Right kidney (tissue), 1 donor: ENCODE data around the gene ZNF24.

ENCODE experiments used
- DNase-seq: peaks from one replicate; pipeline ENCODE4 v3.0.0-alpha.2; 2016

The ZNF24 gene

DNA sequence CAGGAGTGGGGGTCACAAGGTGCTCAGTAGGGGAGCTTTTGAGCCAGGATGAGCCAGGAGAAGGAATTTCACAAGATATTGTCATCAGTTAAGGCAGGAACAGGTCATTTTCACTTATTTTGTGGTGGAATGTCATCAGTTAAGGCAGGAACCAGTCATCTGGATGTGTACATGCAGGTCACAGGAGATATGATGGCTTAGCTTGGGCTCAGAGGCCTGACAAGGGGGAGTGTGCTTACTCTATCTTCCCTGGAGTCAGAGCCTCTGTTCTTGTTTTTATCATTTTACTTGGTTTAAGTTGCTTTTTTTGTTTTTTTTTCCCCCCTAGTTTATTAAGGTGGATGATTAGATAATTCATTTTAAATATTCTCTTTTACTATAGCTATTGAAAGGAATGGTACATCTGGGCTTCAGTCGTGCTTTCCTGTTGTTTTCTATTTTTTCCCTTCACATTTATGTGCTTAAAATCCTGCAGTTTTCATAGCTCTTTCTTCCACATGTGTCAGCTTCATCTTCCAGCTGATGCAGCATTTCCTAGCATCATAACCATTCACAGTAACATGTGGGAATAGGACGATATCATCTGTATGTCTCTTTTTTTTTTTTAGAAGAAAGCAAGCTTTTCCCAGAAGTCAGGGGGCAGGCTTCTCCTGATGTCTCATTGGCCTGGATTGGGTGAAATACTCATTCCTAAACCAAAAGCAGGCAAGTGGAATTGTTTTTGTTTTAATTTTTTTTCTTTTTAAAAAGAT is 17.5 kb upstream of the ZNF24 start:
- DNase-seq = no peak

DNA sequence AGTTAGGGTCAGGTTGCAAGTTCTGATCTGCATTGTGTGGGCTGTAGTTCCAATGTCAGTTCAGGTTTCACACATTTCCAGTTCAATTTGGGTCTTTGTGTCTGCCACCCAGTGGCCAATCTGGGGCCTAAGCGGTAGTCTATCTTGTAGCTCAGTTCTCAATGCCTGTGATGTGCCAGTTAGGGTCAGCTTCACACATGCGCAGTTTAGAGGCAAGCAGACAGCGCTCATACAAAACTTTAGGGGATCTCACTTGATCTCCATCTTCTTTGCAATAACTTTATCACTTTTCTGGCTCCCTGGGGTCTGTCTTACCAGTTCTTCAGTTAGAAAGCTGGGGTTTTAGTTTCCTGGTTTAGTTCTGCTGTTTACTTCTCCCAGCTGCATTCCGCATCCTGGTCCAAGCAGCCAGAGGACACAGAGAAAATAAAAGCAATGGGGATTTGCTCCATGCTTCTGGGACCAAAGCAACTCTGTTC is 11.0 kb upstream of the ZNF24 start:
- peak; percentile 59 for DNase-seq

DNA sequence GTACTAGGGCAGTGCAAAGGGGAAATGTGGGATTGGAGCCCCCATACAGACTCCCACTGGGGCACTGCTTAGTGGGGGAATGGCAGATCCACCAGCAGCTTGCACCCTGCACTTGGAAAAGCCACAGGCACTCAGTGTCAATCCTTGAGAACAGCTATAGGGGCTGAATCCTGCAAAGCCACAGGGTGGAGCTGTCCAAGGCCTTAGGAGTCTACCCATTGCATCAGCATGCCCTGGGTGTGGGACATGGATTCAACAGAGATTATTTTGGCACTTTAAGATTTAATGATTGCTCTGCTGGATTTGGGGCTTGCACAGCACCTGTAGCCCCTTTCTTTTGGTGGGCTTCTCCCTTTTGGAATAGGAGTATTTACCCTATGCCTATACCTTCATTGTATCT is 8.6 kb upstream of the ZNF24 start:
- no peak for DNase-seq

DNA sequence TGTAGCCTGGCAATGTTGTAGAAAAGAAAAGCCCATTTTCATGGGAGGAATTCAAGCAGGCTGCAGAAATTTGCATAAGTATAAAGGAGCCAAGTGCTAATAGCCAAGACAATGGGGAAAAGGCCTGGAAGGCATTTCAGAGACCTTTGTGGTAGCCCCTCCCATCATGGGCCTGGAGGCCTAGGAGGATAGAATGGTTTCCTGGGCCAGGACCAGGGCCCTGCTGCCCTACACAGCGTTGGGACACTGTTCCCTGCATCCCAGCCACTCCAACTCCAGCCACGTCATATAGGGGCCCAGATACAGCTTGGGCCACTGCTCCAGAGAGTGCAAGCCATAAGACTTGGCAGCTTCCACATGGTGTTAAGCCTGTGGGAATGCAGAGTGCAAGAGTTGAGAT is 8.1 kb upstream of the ZNF24 start:
- DNase-seq = no peak

DNA sequence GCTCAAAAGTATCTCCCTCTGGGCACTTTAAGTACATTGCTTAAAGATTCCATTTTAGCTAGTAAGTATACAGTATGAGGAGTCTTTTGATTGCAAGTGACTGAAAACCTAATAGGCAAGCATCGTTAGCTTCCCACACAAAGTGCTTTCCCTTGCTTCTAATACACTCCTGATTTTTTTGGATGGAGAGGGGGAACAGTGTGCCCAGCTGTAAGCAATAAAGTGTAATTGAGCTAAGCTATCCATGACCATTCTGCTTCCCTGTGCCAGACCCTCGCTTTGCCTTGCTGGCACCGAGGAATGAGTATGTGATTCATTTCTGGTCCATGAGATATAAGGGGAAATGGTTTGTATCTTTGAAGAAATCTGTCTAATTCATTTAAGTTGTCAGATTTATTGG is 3.8 kb upstream of the ZNF24 start:
- no peak for DNase-seq

DNA sequence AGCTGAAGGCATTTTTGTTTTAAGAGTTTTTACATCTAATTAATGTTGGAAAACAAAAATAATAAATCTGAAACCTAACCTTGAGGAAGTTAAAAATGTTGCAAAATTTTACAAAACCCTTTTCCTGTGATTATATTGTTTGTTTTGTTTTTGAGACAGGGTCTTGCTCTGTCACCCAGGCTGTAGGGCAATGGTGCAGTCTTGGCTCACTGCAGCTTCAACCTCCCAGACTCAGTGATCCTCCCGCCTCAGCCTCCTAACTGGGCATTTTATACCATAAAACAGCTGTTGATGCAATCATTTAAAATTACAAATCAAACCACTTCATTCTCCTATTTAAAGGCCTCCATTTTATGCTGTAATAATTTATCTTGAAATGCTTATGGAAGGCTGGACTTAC is 1.7 kb upstream of the ZNF24 start:
- DNase-seq = no peak

DNA sequence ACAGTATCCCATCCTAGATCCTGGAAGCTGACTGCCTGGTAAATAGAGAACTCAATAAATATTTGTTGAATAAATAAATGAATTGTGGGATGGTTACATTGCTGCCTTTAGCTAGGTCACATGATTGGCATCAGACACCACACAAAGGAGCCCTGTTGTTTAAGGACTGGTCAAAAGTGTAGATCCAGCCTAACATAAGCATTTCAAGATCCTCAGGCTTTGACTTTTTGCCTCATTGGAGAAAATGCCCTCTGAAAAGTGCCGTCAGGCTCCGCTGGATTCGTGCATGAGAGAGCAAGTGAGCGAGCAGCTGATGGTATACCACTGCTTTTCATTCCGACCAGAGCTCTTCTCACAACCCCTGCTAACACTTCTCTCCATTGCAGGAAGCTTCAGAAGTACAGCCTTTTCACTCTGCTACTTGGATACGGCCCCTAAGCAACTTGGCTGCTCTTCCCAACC is 1.3 kb upstream of the ZNF24 start:
- peak; percentile 56 for DNase-seq

DNA sequence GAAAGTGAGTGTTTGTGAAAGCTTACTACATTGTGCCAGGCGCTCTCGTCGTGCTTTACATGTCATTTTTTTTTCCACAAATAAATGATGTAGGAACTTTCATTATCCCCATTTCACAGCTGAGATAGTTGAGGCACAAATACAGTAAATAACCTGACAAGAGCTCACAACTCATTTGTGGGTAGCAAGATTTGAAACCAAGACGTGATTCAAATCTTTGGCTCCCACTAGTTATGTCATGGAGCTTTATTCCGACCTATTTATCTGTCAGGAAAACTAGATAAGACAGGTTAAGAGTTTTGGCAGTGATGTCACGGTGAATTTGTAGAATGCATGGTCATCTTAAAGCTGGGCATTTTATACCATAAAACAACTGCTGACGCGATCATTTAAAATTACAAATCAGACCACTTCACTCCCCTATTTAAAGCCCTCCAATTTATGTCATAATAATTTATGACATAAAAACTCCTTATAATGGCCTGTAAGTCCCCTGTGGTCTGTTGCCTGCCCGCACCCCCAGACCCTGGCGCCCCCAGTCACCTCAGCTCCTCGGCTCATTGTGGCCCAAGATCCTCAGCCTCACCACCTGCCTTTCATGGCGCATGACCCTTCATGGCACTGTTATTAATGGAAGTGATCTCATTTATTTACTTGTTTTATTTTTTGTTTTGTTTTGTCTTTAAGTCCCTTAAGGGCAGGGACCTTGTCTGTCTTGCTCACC is 678 bp upstream of the ZNF24 start:
- no peak for DNase-seq

DNA sequence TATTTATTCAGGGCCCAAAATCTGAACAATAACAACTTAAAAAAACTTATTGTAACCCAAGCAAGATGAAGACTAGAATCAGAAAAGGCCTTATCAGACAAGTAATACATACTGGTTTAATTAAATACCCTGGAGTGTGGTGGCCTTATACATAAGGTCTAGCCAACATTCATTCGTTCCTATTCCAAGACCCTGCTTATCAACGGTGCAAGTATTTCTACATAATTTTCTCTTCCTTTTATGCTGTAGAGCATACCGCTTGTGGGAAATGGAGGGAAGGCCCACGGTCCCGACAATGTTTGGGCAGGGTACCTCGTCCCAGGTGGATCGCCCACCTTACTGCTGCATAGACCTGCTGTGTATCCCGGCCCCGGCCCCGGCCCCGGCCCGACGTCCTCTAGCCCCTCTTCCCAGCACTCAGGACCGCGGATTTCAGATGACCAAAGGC is 708 bp downstream of the ZNF24 start:
- DNase-seq = no peak

DNA sequence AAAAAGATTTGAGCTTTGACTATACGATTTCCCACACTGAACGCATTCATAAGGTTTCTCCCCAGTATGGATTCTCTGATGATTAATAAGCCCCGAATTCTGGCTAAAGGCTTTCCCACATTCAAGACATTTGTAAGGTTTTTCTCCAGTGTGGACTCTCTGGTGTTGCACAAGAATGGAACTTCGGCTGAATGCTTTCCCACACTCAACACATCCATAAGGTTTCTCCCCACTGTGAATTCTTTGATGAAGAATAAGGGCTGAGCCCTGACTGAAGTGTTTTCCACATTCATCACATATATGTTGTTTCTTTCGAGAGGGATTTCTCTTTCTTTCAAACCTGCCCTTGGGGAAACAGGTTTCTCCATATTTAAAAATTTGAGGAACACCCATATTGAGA is 6.9 kb downstream of the ZNF24 start:
- no peak for DNase-seq

DNA sequence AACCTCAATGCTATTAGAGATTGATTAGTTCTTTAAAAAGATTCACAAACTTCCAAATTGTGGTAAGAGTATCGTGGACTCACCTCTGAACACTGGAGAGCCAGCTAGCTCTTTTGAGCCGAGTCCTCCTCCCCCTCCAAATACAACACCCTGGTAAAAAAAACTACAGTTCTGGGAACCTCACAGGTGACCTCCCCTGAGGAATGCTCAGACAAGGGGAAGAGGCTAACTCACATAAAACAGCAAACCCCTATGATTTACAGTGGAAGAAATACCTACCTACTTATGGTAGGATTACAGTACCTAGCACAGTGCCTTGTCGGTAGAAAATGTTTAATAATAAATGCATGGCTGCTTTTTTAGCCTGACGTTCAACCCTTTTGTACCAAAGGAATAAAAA is 8.4 kb downstream of the ZNF24 start:
- DNase-seq = no peak

DNA sequence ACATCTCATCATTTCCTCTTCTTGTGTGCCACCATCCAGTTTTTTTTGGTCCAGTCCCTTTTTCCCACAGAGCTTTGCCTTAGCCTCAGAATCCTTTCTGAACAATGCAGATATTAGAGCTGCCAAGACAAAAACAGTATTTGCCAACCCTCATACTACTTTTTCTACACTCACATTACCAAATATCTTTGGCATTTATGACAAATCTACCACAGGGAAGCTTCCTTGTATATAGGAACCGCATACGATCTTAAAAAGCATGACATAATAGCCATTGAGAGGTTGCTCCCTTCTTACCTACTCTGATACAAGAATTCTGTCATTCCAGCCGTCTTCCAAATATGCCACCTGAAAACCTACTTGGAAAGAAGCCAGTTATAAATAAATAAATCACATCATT is 9.4 kb downstream of the ZNF24 start:
- DNase-seq = no peak

DNA sequence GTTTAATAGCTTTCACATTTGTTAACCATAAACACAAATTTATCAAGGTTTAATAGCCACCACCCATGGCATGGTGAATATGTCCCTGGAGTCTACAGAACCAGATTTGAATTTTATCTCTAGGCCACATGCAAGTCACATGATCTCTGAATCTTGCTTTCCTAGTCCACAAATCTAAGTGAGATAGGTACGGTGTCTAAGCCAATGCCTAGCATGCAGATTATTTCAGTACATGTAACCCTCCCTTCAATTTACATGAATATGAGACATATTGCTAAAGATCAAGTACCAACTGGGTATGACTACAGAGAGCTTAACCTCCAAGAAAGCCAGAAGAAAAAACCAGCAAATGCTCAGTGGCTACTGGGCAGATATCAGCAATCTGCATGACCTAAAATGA is 10.0 kb downstream of the ZNF24 start:
- DNase-seq = no peak

DNA sequence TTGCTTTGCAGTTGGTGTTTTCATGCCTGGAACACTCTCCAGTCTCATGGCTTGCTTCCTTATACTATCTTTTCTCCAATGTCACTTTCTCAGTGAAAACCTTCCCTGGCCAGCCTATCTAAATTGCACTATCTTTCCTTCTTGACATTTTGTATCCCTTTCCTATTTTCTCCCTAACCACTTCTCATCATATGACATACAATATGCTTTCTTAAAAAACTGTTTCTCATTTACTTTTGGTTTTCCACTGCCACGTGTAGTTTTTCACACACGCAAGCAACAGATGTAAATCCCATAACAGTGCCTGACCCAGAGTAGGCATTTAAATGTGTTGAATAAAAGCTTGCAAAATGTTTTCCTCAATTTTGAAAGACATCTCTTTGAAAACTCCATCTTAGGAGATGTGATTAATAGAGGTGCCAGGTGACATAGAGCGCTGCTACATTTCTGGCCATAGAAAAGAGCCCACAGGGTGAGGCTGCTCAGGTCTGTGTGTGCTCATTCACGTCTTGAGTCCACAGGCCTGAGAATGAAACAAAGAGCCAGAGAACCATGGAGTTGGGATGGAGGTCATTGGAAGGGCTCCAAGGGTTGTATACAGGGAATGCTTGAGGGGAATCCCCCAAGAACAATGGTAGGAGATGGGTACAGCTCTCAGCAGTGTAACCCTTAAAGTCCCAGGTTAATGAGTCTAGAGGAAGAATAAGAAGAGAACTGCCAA is 12.7 kb downstream of the ZNF24 start:
- DNase-seq = no peak

DNA sequence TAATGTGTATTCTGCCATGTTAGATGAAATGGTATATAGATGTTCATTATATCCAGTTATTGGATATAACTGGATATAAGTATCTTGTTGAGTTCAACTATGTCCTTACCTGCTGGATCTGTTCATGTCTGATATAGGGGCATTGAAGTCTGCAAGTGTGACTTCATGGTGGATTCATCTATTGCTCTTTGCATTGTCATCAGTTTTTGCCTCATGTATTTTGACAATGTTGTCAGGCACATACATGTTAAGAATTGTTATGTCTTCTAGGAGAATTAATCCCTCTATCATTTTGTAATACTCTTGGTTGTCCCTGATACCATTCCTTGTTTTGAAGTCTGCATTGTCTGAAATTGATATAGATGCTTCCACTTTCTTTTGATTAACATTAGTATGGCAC is 15.4 kb downstream of the ZNF24 start:
- no peak for DNase-seq

DNA sequence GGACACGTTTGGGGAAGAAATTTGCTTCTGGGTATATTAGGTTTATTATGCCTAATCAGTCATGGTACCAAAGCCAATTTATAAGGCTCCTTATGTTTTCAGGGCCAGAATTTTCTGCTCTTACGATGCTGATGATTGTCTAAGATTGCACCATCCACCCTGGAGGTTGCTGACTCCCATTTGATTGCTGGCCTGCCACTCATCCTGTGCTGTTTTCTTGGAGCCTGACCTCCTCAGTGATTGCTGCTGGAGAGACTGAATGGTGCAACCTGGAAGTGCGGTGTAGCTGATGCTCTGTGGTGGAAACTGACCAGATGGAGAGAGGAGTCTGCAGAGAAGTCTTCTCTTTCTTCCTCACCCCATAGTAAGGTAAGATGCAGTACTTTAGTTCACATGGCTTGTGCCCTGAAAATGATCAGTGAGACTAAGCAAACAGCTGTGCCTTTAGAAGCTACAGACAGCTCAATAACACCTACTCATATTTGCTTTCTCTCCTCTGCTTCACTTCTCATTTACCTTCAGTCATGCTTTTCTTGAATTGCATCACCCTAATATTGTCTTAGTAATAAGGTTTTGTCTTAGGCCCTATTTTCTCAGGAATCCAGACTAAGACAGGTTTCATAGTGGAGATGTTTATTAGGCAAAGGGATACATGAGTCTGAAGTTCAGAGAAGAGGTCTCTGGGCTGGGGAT is 17.4 kb downstream of the ZNF24 start:
- no peak for DNase-seq

DNA sequence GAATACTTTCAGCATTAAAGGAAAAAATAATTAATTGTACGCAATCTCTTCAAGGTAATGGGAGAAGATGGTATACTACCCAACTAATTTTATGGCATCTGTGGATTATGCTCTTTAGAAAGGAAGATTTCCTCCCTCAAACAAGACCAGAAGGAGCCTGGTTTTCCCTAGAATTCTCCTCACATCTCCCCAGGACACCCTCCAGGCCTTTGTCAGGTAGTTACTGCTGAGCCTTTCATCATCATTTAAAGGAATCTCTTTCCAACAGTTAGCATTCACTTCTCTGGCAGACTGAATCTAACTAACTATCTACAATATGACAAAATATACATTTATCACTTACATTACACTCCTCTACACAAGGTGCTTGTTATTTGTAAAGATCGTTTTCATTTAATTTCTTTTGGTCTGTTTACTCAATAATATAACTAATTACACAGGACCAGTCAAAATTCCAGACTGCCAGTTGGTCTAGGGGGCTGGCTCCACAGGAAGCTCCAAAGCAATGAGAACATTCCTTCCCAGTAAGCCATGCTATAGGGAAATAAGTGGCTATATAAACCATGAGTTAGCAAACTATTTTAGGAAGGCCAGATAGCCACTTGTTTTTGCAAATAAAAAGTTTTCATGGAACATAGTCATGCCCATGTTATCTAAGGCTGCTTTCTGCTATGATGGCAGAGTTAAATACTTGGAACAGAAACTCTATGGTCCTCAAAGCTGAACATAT is 19.1 kb downstream of the ZNF24 start:
- no peak for DNase-seq

DNA sequence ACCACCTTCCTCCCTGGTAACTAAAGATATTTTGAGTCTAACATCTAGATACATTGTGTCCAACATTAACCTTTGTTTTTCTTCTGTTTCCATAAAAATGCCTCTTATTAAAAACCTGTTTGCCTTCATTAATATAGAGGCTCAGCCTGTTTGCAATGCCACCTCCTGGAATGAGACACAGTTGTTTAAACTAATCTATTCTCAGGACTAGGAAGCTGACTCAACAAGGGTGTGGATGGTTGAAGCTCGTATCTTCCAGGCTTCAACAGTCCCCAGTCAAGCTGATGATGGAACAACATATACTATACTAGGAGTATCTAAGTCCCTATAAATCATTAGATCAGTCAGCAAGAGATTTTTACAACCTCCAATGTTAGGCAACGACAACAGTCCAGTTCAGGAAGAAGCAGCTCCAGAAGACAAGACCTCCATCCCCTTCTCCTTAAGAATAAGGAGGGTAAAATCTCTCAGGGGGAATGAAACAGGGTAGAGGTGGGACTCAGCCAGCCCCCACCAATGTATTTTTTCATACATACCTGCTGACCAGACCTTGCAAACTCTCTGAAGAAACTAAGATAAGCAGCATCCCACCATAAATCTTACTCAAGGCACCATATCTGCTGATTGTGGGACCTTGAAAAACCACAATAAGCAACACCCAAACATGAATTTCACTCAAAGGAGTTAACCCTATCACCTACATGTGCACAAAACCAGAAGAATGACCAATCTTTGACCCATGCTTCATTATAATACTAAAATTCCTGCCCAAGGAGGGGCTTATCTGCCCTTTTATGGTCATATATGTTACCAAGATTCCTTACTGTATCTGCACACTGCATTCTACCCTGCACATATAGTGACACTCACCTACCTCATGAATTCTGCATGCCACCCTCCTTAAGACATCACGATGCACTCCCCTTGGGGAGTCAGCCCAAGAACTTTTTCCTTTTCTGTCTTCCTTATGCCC is 21.4 kb downstream of the ZNF24 start:
- DNase-seq = no peak

DNA sequence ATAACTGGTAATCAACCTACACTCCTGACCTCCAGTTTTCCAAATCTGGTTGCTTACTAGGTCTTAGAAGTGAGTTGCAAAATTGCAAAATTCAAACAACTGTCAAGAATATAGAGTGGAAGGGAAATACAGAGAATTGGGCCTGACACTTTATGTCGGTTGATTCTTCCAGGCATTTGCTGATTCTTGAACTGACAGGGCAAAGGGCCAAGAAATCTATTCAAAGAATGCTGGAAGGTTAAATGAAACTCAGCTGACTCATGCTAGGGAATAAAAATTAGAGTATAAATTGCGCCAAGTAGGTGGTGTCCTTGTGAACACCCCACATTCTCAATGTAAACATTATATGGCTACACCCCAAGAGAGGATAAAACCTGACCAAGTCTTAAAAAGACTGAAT is 32.7 kb downstream of the ZNF24 start:
- no peak for DNase-seq

DNA sequence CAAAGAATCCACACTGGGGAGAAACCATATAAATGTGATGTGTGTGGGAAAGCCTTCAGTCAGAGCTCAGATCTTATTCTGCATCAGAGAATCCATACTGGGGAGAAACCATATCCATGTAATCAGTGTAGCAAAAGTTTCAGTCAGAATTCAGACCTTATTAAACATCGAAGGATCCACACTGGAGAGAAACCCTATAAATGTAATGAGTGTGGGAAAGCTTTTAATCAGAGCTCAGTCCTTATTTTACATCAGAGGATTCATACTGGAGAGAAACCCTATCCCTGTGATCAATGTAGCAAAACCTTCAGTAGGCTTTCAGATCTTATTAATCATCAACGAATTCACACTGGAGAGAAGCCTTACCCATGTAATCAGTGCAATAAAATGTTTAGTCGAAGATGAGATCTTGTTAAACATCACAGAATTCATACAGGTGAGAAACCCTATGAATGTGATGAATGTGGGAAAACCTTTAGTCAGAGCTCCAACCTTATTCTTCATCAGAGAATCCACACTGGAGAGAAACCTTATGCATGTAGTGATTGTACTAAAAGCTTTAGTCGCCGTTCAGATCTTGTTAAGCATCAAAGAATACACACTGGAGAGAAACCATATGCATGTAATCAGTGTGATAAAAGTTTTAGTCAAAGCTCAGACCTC is 37.5 kb downstream of the ZNF24 start:
- DNase-seq = no peak
